Body of pancreas (tissue), 4 donors: ENCODE results near the gene LRIT2. TPM values are rescaled to one million over a fixed set of nuclear protein-coding genes. Genes with fewer than 3 reads are reported as not detected.
"Not testable (repeated sequence)": the region's sequence is repeated elsewhere in the genome, so short reads cannot be mapped to it uniquely, and the experiment has no call there.

Source experiments
- ATAC-seq: fragments of 150-250 bp; one replicate; pipeline ENCODE4 v1.9.1; 2016
- DNase-seq, 4 donors: peaks; one replicate each; pipeline ENCODE4 v3.0.0-alpha.2; 2019
- H3K27ac ChIP-seq, 4 donors: fragments of 200-600 bp; sonication (generic); 1 replicate in 3 of 4; 2 replicates in 1 of 4; pipeline versions ENCODE4 v1.5.1 to v1.6.1; 2016 to 2019; ENCODE audit warnings: mild to moderate bottlenecking in 1 of 4, mixed read lengths in 1 of 4, moderate library complexity in 1 of 4
- H3K27me3 ChIP-seq, 2 donors: fragments of 200-600 bp; sonication (generic); one replicate each; pipeline ENCODE4 v1.6.0; 2016; ENCODE audit warnings: mild to moderate bottlenecking in 1 of 2
- H3K36me3 ChIP-seq, 2 donors: fragments of 200-600 bp; sonication (generic); replicated peaks in 1 of 2; 2 replicates each; pipeline ENCODE4 v1.5.1; 2016; ENCODE audit warnings: low read depth in 2 of 2; ENCODE audit not compliant: insufficient read depth in 1 of 2
- H3K4me1 ChIP-seq: fragments of 200-600 bp; sonication (generic); one replicate; pipeline ENCODE4 v1.6.0; 2016
- H3K4me3 ChIP-seq, 2 donors: fragments of 200-600 bp; sonication (generic); 1 replicate in 1 of 2; 2 replicates in 1 of 2; pipeline ENCODE4 v1.5.1; 2016 to 2019
- H3K9me3 ChIP-seq, 3 donors: fragments of 200-600 bp; sonication (generic); 1 replicate in 2 of 3; 2 replicates in 1 of 3; pipeline ENCODE4 v1.5.1; 2016
- POLR2A ChIP-seq, 3 donors: fragments of 450-650 bp; IDR thresholded peaks; one replicate each; pipeline ENCODE4 v1.6.1; 2016; ENCODE audit warnings: antibody characterized with exemption in 3 of 3, mild to moderate bottlenecking in 2 of 3
- WGBS, 2 donors: methylation state at CpG; one replicate each; pipeline ENCODE4 v1.1.5; 2017; 5-methylcytosine and 5-hydroxymethylcytosine counted together
- intact Hi-C: fragments of 100-400 bp; cut with DNase I; formaldehyde crosslinking; loops from one replicate; pipeline ENCODE4 v1.15.1; 2023
- total RNA-seq, 2 donors: library from RNA; depleted of rRNA; stranded (reverse); fragments of >200 nt; gene quantifications; one replicate each; pipeline ENCODE4 v1.1.0, GENCODE V29; 2016
- TF ChIP-seq, protein P1 (sequence below), 7 experiments: fragments of 450-650 bp in 4 of 7; fragments of 200-600 bp in 3 of 7; sonication (generic) in 3 of 7; IDR thresholded peaks; one replicate each; pipeline ENCODE4 v1.5.1; 2016 to 2019; ENCODE audit warnings: antibody characterized with exemption in 7 of 7

Gene LRIT2
- total RNA-seq, 2 donors from 2014 or later: not detected

- Histone ChIP-seq H3K9me3 (no peaks in the 10 kb centered on the region), H3K27me3 (no peaks in the 10 kb centered on the region), H3K4me3 (no peak overlapping the region), H3K27ac (no peak overlapping the region), H3K4me1 (no peaks in the 10 kb centered on the region), H3K36me3 (no peaks in the 10 kb centered on the region)
- WGBS, 2 donors: 56 to 62% methylated on average over 4 of the region's 4 CpGs
- DNase-seq (no peak), ATAC-seq (no peak)
- TF ChIP-seq, protein P1, sequence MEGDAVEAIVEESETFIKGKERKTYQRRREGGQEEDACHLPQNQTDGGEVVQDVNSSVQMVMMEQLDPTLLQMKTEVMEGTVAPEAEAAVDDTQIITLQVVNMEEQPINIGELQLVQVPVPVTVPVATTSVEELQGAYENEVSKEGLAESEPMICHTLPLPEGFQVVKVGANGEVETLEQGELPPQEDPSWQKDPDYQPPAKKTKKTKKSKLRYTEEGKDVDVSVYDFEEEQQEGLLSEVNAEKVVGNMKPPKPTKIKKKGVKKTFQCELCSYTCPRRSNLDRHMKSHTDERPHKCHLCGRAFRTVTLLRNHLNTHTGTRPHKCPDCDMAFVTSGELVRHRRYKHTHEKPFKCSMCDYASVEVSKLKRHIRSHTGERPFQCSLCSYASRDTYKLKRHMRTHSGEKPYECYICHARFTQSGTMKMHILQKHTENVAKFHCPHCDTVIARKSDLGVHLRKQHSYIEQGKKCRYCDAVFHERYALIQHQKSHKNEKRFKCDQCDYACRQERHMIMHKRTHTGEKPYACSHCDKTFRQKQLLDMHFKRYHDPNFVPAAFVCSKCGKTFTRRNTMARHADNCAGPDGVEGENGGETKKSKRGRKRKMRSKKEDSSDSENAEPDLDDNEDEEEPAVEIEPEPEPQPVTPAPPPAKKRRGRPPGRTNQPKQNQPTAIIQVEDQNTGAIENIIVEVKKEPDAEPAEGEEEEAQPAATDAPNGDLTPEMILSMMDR (IDR thresholded peaks at IDR 0.05): no peak
- TF ChIP-seq POLR2A (IDR thresholded peaks at IDR 0.05): no peak
- intact Hi-C loops: no loop called here
Measured at GRCh38 chr10:84184517-84184916, 40.8 kb downstream of the LRIT2 start.

DNA sequence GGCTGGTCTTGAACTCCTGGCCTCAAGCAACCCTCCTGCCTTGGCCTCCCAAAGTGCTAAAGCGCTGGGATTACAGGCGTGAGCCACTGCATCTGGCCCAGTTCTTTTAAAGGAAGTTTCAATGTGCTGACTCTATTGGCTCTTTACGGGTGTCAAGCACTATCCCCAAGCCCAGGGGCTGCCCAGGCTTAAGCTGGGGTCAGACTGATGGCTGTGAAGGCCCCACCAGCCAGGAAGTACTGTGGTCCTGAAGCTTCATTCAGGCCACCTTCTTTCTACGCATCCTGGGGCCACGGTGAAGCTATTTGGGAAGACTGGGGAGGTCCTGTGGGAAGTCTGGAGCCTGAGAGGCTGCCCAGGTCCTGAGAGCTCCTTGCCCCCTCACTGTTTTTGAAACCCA is 43.7 kb downstream of the LRIT2 start:
- WGBS, 2 donors: 75 to 81% methylated on average over 5 of the region's 5 CpGs
- no peaks in the 10 kb centered on the region for H3K4me1 ChIP-seq
- no peak overlapping the region for H3K27ac ChIP-seq
- DNase-seq: no peak
- no peaks in the 10 kb centered on the region for H3K9me3 ChIP-seq
- no peak for ATAC-seq
- no peak overlapping the region for H3K4me3 ChIP-seq
- no peaks in the 10 kb centered on the region for H3K27me3 ChIP-seq
- intact Hi-C loops: no loop called here
- no peak for TF ChIP-seq POLR2A (IDR thresholded peaks at IDR 0.05)
- TF ChIP-seq, protein P1 (IDR thresholded peaks at IDR 0.05): no peak
- H3K36me3 ChIP-seq: no peaks in the 10 kb centered on the region

DNA sequence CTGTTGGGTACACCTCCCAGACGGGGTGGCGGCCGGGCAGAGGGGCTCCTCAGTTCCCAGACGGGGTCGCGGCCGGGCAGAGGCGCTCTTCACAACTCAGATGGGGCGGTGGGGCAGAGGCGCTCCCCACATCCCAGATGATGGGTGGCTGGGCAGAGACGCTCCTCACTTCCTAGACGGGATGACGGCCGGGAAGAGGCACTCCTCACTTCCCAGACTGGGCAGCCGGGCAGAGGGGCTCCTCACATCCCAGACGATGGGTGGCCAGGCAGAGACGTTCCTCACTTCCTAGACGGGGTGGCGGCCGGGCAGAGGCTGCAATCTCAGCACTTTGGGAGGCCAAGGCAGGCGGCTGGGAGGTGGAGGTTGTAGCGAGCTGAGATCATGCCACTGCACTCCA is 45.0 kb downstream of the LRIT2 start:
- H3K4me3 ChIP-seq, DNase-seq, H3K27me3 ChIP-seq, H3K27ac ChIP-seq, H3K4me1 ChIP-seq, intact Hi-C loops, H3K36me3 ChIP-seq, ATAC-seq, H3K9me3 ChIP-seq: not testable (repeated sequence)
- 85 to 91% methylated on average over 6 to 17 of the region's 22 CpGs for WGBS, 2 donors

DNA sequence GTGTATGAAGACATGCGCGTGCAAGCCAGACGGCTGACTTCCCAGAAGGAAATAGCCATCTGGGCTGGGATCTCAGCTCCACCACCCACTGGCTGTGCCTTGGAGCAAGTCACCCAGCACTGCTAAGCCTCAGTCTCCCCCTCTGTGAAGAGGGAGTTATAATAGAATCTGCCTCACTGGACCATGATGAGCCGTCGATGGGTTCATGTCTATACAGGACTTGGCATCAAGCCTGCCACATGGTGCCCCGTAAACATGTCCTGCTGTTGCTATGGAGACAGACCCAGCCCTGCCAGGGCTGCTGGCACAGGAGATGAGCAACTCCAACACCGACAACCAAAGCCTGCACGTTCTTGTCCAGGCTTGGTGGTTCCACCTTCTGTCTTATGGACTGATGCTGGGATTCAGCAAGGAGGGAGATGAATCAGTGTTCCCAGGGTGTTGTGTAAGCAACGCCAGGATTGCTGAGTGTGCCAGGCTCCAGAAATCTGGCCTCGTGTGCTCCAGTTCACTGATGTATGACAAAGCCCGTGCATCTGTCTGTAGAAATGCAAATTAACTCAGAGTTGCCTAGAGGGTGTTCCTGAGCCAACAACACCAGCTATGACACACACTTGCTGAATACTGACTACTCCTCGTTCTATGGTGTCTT is 46.2 kb downstream of the LRIT2 start:
- DNase-seq (no peak), ATAC-seq (no peak)
- no peaks in the 10 kb centered on the region for H3K27me3 ChIP-seq
- H3K9me3 ChIP-seq: no peaks in the 10 kb centered on the region
- no peaks in the 10 kb centered on the region for H3K4me1 ChIP-seq
- TF ChIP-seq, protein P1 (IDR thresholded peaks at IDR 0.05): no peak
- TF ChIP-seq POLR2A (IDR thresholded peaks at IDR 0.05): no peak
- no peak overlapping the region for H3K4me3 ChIP-seq
- no peak overlapping the region for H3K27ac ChIP-seq
- intact Hi-C loops: no loop called here
- WGBS, 2 donors: 54 to 59% methylated on average over 12 of the region's 12 CpGs
- no peaks in the 10 kb centered on the region for H3K36me3 ChIP-seq

GRCh38 chr10:84178160-84178609 is 47.2 kb downstream of the LRIT2 start:
- ATAC-seq (no peak), DNase-seq (no peak)
- no peaks in the 10 kb centered on the region for H3K27me3 ChIP-seq
- H3K27ac ChIP-seq: no peak overlapping the region
- H3K9me3 ChIP-seq: no peaks in the 10 kb centered on the region
- H3K4me1 ChIP-seq: no peaks in the 10 kb centered on the region
- no peak overlapping the region for H3K4me3 ChIP-seq
- WGBS, 2 donors: 66 to 75% methylated on average over 3 of the region's 3 CpGs
- no peaks in the 10 kb centered on the region for H3K36me3 ChIP-seq
- TF ChIP-seq POLR2A (IDR thresholded peaks at IDR 0.05): no peak
- TF ChIP-seq, protein P1 (IDR thresholded peaks at IDR 0.05): no peak
- intact Hi-C loops: no loop called here
